Upper lobe of right lung (tissue), 1 donor: Measurements from ENCODE around the gene ZNF764. TPM values are rescaled to one million over a fixed set of nuclear protein-coding genes. Genes with fewer than 3 reads are reported as not detected.
A peak's percentile ranks its signal among the peaks of the same experiment; 100 is the strongest.

Experiments used
- ATAC-seq: fragments of 200-7000 bp; cut with Tn5 transposase; one replicate; pipeline ENCODE4 v1.9.1; 2020; ENCODE audit warnings: mild to moderate bottlenecking, moderate library complexity
- DNase-seq: peaks from one replicate; pipeline ENCODE4 v3.0.0-alpha.2; 2020
- H3K27ac ChIP-seq: fragments of 200-600 bp; one replicate; pipeline ENCODE4 v1.8.0; 2022
- H3K27me3 ChIP-seq: fragments of 200-600 bp; one replicate; pipeline ENCODE4 v1.8.0; 2022; ENCODE audit warnings: mild to moderate bottlenecking
- H3K36me3 ChIP-seq: fragments of 200-600 bp; one replicate; pipeline ENCODE4 v1.8.0; 2022
- H3K4me1 ChIP-seq: fragments of 200-600 bp; one replicate; pipeline ENCODE4 v1.8.0; 2022
- H3K4me3 ChIP-seq: fragments of 200-600 bp; one replicate; pipeline ENCODE4 v1.8.0; 2022; ENCODE audit warnings: mild to moderate bottlenecking
- H3K9me3 ChIP-seq: fragments of 200-600 bp; one replicate; pipeline ENCODE4 v1.8.0; 2022
- CTCF ChIP-seq: fragments of 200-600 bp; IDR thresholded peaks from one replicate; pipeline ENCODE4 v1.8.0; 2022; ENCODE audit warnings: antibody characterized with exemption
- intact Hi-C: fragments of 100-400 bp; cut with DNase I; formaldehyde crosslinking; loops from one replicate; pipeline ENCODE4 v1.11.0; 2022
- total RNA-seq: library from RNA; stranded (reverse); fragmentation: NEBNext Ultra II Directional; extraction: Animal tissue kit (Norgen Biotek cat#: 25700); gene quantifications from one replicate; pipeline ENCODE4 v1.2.1, GENCODE V29; 2021
- donor health status: DM: no; HTN: yes; CAD: no; lungs with severe emphysema.

ZNF764 gene
- total RNA-seq, 1 donor from 2014 or later, result 10.6 TPM

GRCh38 chr16:30588651-30589050, 30.5 kb upstream of the ZNF764 start:
- intact Hi-C loops, result no loop called here
- no peak overlapping the region for H3K4me3 ChIP-seq
- no peak for TF ChIP-seq CTCF

GRCh38 chr16:30585400-30586191, 27.4 kb upstream of the ZNF764 start, which contains the start of gene ZNF785:
Gene ZNF785 (minus strand): TSS chr16:30585697. CDS start chr16:30585611, 86 bp downstream.
- H3K9me3 ChIP-seq, result no peaks in the 10 kb centered on the region
- intact Hi-C loops, result no loop called here
- H3K27ac ChIP-seq, result peak within 1 kb of the TSS; percentile 92
- TF ChIP-seq CTCF, result peak; percentile 37
- DNase-seq, result peak; percentile 94
- H3K27me3 ChIP-seq, result no peaks in the 10 kb centered on the region
- H3K4me1 ChIP-seq, result peaks cover 14% of the 10 kb centered on the region
- H3K4me3 ChIP-seq, result peak within 1 kb of the TSS; percentile 73
- H3K36me3 ChIP-seq, result peaks cover 23% of the 10 kb centered on the region
- ATAC-seq, result peak; percentile 99

More at GRCh38 chr16:30588651-30589050, 30.5 kb upstream of the ZNF764 start:
- Histone ChIP-seq H3K9me3 (no peaks in the 10 kb centered on the region), H3K36me3 (no peaks in the 10 kb centered on the region), H3K27me3 (no peaks in the 10 kb centered on the region), H3K27ac (no peak overlapping the region), H3K4me1 (peaks cover 14% of the 10 kb centered on the region)
- DNase-seq, result no peak
- no peak for ATAC-seq

- Histone ChIP-seq H3K9me3 (no peaks in the 10 kb centered on the region), H3K27me3 (no peaks in the 10 kb centered on the region), H3K36me3 (peaks cover 23% of the 10 kb centered on the region), H3K4me1 (peaks cover 14% of the 10 kb centered on the region), H3K4me3 (peak overlapping the region; percentile 73), H3K27ac (peak overlapping the region; percentile 92)
- intact Hi-C loops, result no loop called here
- ATAC-seq, result no peak
- TF ChIP-seq CTCF, result no peak
- no peak for DNase-seq
These were observed 26.8 kb upstream of the ZNF764 start for GRCh38 chr16:30585022-30585399.

GRCh38 chr16:30582611-30583340, 24.6 kb upstream of the ZNF764 start:
- no peaks in the 10 kb centered on the region for H3K9me3 ChIP-seq
- no peaks in the 10 kb centered on the region for H3K27me3 ChIP-seq
- TF ChIP-seq CTCF, result no peak
- no peak overlapping the region for H3K4me3 ChIP-seq
- H3K27ac ChIP-seq, result no peak overlapping the region
- intact Hi-C loops, result no loop called here
- H3K36me3 ChIP-seq, result peaks cover 36% of the 10 kb centered on the region
- DNase-seq, result no peak
- peaks cover 14% of the 10 kb centered on the region for H3K4me1 ChIP-seq
- no peak for ATAC-seq

GRCh38 chr16:30581457-30581856, 23.3 kb upstream of the ZNF764 start:
- H3K9me3 ChIP-seq, result no peaks in the 10 kb centered on the region
- intact Hi-C loops, result no loop called here
- H3K36me3 ChIP-seq, result peaks cover 39% of the 10 kb centered on the region
- no peak overlapping the region for H3K27ac ChIP-seq
- DNase-seq (no peak), ATAC-seq (no peak)
- no peaks in the 10 kb centered on the region for H3K27me3 ChIP-seq
- no peak for TF ChIP-seq CTCF
- H3K4me1 ChIP-seq, result peaks cover 14% of the 10 kb centered on the region
- no peak overlapping the region for H3K4me3 ChIP-seq
